Calu3 (cell line): ENCODE measurements around the gene DNAAF8. TPM values are rescaled to one million over a fixed set of nuclear protein-coding genes. Genes with fewer than 3 reads are reported as not detected.

Source experiments
- BruUV-seq: library from RNA; stranded (reverse); fragments of 400-500 nt; replicated peaks from 2 replicates; lab custom pipeline; 2021; lab: Mats Ljungman, UMichigan
- CTCF ChIA-PET: fragments of 300-600 bp; sonication (Branson Sonifier 250); formaldehyde crosslinking; loops from one replicate; lab custom pipeline; 2022; ENCODE audit warnings: antibody characterized with exemption; lab: Charles Lee
- DNase-seq: peaks from one replicate; pipeline ENCODE4 v3.0.0; 2022
- H3K27ac Mint-ChIP-seq: one replicate; pipeline ENCODE4 v1.8.0; 2022; ENCODE audit warnings: mixed read lengths; ENCODE audit not compliant: unreplicated experiment
- H3K27me3 Mint-ChIP-seq: one replicate; pipeline ENCODE4 v1.8.0; 2022; ENCODE audit warnings: mixed read lengths; ENCODE audit not compliant: unreplicated experiment
- H3K36me3 Mint-ChIP-seq: one replicate; pipeline ENCODE4 v1.8.0; 2022; ENCODE audit warnings: mild to moderate bottlenecking, moderate library complexity, mixed read lengths; ENCODE audit not compliant: insufficient read depth, unreplicated experiment
- H3K4me1 Mint-ChIP-seq: one replicate; pipeline ENCODE4 v1.8.0; 2022; ENCODE audit warnings: mild to moderate bottlenecking, low read depth, mixed read lengths; ENCODE audit not compliant: unreplicated experiment
- H3K4me3 Mint-ChIP-seq: one replicate; pipeline ENCODE4 v1.8.0; 2022; ENCODE audit warnings: mild to moderate bottlenecking, low read depth, moderate library complexity, mixed read lengths; ENCODE audit not compliant: unreplicated experiment
- H3K9me3 Mint-ChIP-seq: one replicate; pipeline ENCODE4 v1.8.0; 2022; ENCODE audit warnings: low read depth, mixed read lengths; ENCODE audit not compliant: unreplicated experiment
- CTCF ChIP-seq: fragments of 200-600 bp; IDR thresholded peaks from one replicate; pipeline ENCODE4 v1.8.0; 2022; ENCODE audit warnings: antibody characterized with exemption; ENCODE audit not compliant: unreplicated experiment
- intact Hi-C: fragments of 100-400 bp; cut with micrococcal nuclease; formaldehyde crosslinking; loops from one replicate; pipeline ENCODE4 v1.10.0; 2022; ENCODE audit not compliant: unreplicated experiment
- total RNA-seq: library from RNA; stranded (reverse); gene quantifications from 2 replicates; pipeline ENCODE4 v1.2.3, GENCODE V29; 2022

DNAAF8 gene
- total RNA-seq, 1 experiment from 2014 or later = 1.8 TPM

DNA sequence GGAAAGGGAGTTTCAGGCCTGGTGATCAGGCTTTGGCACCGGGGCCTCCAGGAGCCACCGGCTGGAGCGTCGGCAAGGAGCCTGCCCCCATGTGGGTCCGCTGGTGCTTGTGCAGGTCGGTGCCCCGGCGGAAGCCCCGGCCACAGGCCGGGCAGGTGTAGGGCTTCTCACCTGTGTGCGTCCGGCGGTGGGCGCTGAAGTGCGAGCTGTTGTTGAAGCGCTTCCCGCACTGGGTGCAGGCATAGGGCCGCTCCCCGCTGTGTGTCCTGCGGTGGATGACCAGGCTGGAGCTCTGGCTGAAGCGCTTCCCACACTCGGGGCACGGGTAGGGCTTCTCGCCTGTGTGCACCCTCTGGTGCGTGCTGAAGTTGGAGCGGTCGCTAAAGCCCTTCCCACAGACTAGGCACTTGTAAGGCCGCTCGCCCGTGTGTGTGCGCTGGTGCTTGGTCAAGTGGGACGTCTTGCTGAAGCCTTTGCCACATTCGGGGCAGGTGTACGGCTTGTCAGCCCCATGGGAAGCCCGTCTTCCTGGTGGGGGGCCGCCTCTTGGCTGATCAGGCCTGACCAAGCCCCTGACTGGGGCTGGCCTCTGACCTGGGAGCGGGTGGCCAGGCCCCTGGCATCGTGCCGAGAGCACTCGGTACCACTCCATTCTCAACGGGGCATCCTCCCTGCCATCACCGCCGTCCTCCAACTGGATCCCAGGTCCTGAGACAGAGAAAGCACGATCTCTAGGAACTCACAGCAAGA lies 18.2 kb downstream of the DNAAF8 start:
- H3K4me1 Mint-ChIP-seq = no peaks in the 10 kb centered on the region
- intact Hi-C loops = no loop called here
- DNase-seq = no peak
- H3K27ac Mint-ChIP-seq = no peak overlapping the region
- CTCF ChIA-PET = no interaction called here
- H3K36me3 Mint-ChIP-seq = peaks cover 62% of the 10 kb centered on the region
- BruUV-seq = no TSS peak
- H3K4me3 Mint-ChIP-seq = no peak overlapping the region
- TF ChIP-seq CTCF = no peak
- no peaks in the 10 kb centered on the region for H3K27me3 Mint-ChIP-seq
- H3K9me3 Mint-ChIP-seq = peaks cover 3% of the 10 kb centered on the region

GRCh38 chr16:4753227-4753626 lies 18.9 kb downstream of the DNAAF8 start:
- DNase-seq = no peak
- Mint-ChIP-seq H3K27me3 (no peaks in the 10 kb centered on the region), H3K4me3 (no peak overlapping the region), H3K4me1 (no peaks in the 10 kb centered on the region), H3K27ac (no peak overlapping the region), H3K9me3 (peaks cover 3% of the 10 kb centered on the region), H3K36me3 (peaks cover 65% of the 10 kb centered on the region)
- TF ChIP-seq CTCF = no peak
- CTCF ChIA-PET = no interaction called here
- intact Hi-C loops = no loop called here
- BruUV-seq = no TSS peak

GRCh38 chr16:4754865-4755264 lies 20.5 kb downstream of the DNAAF8 start:
- intact Hi-C loops = no loop called here
- H3K4me1 Mint-ChIP-seq = no peaks in the 10 kb centered on the region

GRCh38 chr16:4755687-4756086 lies 21.4 kb downstream of the DNAAF8 start:
- CTCF ChIA-PET = no interaction called here
- Mint-ChIP-seq H3K9me3 (peaks cover 3% of the 10 kb centered on the region), H3K4me1 (no peaks in the 10 kb centered on the region), H3K4me3 (no peak overlapping the region), H3K36me3 (peaks cover 64% of the 10 kb centered on the region), H3K27ac (no peak overlapping the region), H3K27me3 (no peaks in the 10 kb centered on the region)
- BruUV-seq = no TSS peak
- no peak for DNase-seq
- intact Hi-C loops = no loop called here
- no peak for TF ChIP-seq CTCF

More at GRCh38 chr16:4754865-4755264, 20.5 kb downstream of the DNAAF8 start:
- no TSS peak for BruUV-seq
- no peaks in the 10 kb centered on the region for H3K27me3 Mint-ChIP-seq
- no peak overlapping the region for H3K27ac Mint-ChIP-seq
- DNase-seq = no peak
- no peak overlapping the region for H3K4me3 Mint-ChIP-seq
- peaks cover 3% of the 10 kb centered on the region for H3K9me3 Mint-ChIP-seq
- CTCF ChIA-PET = no interaction called here
- TF ChIP-seq CTCF = no peak
- H3K36me3 Mint-ChIP-seq = peaks cover 66% of the 10 kb centered on the region
